ENCODE data around the gene CALHM1.

DNA sequence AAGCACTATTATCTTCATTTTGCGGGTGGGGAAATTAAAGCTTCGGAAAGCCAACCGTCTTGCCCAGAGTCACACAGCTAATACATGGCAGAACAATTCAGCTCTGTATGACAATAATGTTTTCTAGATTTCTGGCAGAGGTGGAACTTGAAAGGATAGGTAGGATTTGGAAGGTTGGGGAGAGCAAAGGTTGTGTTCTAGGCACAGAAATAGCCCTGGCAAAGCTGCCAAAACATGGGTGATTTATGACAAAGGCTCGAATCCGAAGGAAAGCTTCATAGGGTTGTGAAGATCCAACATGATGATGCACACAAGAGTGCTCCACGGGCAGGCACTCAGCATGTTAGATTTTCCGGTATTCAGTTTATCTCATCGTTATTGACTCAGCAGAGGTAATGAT is 43.1 kb downstream of the CALHM1 start:
- TF ChIP-seq EZH2 (IDR thresholded peaks at IDR 0.05; ENCODE audit: low read depth, unreplicated experiment) (no peak), EZH2phosphoT487 (IDR thresholded peaks at IDR 0.05; ENCODE audit: unreplicated experiment) (no peak), CREB1 (CRISPR knock-in tag; IDR thresholded peaks at IDR 0.05; ENCODE audit: low read depth) (no peak), NANOG (IDR thresholded peaks at IDR 0.05; ENCODE audit: borderline replicate concordance) (no peak), POLR2AphosphoS5 (IDR thresholded peaks at IDR 0.05; ENCODE audit: low read depth) (no peak), JUNB (IDR thresholded peaks at IDR 0.05; ENCODE audit: unreplicated experiment) (no peak), ZNF114 (CRISPR knock-in tag; IDR thresholded peaks at IDR 0.05) (no peak), STAT1 (IDR thresholded peaks at IDR 0.05; ENCODE audit: unreplicated experiment) (no peak)
- TF ChIP-seq, protein P1, sequence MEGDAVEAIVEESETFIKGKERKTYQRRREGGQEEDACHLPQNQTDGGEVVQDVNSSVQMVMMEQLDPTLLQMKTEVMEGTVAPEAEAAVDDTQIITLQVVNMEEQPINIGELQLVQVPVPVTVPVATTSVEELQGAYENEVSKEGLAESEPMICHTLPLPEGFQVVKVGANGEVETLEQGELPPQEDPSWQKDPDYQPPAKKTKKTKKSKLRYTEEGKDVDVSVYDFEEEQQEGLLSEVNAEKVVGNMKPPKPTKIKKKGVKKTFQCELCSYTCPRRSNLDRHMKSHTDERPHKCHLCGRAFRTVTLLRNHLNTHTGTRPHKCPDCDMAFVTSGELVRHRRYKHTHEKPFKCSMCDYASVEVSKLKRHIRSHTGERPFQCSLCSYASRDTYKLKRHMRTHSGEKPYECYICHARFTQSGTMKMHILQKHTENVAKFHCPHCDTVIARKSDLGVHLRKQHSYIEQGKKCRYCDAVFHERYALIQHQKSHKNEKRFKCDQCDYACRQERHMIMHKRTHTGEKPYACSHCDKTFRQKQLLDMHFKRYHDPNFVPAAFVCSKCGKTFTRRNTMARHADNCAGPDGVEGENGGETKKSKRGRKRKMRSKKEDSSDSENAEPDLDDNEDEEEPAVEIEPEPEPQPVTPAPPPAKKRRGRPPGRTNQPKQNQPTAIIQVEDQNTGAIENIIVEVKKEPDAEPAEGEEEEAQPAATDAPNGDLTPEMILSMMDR (conservative IDR thresholded peaks at IDR 0.05; ENCODE audit: low read depth in 2 of 2), result no peak
- TF ChIP-seq, protein P2, sequence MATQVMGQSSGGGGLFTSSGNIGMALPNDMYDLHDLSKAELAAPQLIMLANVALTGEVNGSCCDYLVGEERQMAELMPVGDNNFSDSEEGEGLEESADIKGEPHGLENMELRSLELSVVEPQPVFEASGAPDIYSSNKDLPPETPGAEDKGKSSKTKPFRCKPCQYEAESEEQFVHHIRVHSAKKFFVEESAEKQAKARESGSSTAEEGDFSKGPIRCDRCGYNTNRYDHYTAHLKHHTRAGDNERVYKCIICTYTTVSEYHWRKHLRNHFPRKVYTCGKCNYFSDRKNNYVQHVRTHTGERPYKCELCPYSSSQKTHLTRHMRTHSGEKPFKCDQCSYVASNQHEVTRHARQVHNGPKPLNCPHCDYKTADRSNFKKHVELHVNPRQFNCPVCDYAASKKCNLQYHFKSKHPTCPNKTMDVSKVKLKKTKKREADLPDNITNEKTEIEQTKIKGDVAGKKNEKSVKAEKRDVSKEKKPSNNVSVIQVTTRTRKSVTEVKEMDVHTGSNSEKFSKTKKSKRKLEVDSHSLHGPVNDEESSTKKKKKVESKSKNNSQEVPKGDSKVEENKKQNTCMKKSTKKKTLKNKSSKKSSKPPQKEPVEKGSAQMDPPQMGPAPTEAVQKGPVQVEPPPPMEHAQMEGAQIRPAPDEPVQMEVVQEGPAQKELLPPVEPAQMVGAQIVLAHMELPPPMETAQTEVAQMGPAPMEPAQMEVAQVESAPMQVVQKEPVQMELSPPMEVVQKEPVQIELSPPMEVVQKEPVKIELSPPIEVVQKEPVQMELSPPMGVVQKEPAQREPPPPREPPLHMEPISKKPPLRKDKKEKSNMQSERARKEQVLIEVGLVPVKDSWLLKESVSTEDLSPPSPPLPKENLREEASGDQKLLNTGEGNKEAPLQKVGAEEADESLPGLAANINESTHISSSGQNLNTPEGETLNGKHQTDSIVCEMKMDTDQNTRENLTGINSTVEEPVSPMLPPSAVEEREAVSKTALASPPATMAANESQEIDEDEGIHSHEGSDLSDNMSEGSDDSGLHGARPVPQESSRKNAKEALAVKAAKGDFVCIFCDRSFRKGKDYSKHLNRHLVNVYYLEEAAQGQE (IDR thresholded peaks at IDR 0.05; ENCODE audit: unreplicated experiment), result no peak
- TF ChIP-seq, protein P3, sequence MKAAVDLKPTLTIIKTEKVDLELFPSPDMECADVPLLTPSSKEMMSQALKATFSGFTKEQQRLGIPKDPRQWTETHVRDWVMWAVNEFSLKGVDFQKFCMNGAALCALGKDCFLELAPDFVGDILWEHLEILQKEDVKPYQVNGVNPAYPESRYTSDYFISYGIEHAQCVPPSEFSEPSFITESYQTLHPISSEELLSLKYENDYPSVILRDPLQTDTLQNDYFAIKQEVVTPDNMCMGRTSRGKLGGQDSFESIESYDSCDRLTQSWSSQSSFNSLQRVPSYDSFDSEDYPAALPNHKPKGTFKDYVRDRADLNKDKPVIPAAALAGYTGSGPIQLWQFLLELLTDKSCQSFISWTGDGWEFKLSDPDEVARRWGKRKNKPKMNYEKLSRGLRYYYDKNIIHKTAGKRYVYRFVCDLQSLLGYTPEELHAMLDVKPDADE (IDR thresholded peaks at IDR 0.05), result no peak
- TF ChIP-seq, protein P4, sequence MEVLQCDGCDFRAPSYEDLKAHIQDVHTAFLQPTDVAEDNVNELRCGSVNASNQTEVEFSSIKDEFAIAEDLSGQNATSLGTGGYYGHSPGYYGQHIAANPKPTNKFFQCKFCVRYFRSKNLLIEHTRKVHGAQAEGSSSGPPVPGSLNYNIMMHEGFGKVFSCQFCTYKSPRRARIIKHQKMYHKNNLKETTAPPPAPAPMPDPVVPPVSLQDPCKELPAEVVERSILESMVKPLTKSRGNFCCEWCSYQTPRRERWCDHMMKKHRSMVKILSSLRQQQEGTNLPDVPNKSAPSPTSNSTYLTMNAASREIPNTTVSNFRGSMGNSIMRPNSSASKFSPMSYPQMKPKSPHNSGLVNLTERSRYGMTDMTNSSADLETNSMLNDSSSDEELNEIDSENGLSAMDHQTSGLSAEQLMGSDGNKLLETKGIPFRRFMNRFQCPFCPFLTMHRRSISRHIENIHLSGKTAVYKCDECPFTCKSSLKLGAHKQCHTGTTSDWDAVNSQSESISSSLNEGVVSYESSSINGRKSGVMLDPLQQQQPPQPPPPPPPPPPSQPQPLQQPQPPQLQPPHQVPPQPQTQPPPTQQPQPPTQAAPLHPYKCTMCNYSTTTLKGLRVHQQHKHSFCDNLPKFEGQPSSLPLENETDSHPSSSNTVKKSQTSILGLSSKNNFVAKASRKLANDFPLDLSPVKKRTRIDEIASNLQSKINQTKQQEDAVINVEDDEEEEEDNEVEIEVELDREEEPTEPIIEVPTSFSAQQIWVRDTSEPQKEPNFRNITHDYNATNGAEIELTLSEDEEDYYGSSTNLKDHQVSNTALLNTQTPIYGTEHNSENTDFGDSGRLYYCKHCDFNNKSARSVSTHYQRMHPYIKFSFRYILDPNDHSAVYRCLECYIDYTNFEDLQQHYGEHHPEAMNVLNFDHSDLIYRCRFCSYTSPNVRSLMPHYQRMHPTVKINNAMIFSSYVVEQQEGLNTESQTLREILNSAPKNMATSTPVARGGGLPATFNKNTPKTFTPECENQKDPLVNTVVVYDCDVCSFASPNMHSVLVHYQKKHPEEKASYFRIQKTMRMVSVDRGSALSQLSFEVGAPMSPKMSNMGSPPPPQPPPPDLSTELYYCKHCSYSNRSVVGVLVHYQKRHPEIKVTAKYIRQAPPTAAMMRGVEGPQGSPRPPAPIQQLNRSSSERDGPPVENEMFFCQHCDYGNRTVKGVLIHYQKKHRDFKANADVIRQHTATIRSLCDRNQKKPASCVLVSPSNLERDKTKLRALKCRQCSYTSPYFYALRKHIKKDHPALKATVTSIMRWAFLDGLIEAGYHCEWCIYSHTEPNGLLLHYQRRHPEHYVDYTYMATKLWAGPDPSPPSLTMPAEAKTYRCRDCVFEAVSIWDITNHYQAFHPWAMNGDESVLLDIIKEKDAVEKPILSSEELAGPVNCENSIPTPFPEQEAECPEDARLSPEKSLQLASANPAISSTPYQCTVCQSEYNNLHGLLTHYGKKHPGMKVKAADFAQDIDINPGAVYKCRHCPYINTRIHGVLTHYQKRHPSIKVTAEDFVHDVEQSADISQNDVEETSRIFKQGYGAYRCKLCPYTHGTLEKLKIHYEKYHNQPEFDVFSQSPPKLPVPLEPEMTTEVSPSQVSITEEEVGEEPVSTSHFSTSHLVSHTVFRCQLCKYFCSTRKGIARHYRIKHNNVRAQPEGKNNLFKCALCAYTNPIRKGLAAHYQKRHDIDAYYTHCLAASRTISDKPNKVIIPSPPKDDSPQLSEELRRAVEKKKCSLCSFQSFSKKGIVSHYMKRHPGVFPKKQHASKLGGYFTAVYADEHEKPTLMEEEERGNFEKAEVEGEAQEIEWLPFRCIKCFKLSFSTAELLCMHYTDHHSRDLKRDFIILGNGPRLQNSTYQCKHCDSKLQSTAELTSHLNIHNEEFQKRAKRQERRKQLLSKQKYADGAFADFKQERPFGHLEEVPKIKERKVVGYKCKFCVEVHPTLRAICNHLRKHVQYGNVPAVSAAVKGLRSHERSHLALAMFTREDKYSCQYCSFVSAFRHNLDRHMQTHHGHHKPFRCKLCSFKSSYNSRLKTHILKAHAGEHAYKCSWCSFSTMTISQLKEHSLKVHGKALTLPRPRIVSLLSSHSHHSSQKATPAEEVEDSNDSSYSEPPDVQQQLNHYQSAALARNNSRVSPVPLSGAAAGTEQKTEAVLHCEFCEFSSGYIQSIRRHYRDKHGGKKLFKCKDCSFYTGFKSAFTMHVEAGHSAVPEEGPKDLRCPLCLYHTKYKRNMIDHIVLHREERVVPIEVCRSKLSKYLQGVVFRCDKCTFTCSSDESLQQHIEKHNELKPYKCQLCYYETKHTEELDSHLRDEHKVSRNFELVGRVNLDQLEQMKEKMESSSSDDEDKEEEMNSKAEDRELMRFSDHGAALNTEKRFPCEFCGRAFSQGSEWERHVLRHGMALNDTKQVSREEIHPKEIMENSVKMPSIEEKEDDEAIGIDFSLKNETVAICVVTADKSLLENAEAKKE (CRISPR knock-in tag; IDR thresholded peaks at IDR 0.05), result no peak
